NCI-H82 treated with DMSO at 0.1 percent for 48 hours (cell line): ENCODE results near the gene TCP11.

Experiments
- DNase-seq: peaks from one replicate; lab custom pipeline; 2025; ENCODE audit not compliant: unreplicated experiment; lab: John Stamatoyannopoulos, UW

TCP11 gene

DNA sequence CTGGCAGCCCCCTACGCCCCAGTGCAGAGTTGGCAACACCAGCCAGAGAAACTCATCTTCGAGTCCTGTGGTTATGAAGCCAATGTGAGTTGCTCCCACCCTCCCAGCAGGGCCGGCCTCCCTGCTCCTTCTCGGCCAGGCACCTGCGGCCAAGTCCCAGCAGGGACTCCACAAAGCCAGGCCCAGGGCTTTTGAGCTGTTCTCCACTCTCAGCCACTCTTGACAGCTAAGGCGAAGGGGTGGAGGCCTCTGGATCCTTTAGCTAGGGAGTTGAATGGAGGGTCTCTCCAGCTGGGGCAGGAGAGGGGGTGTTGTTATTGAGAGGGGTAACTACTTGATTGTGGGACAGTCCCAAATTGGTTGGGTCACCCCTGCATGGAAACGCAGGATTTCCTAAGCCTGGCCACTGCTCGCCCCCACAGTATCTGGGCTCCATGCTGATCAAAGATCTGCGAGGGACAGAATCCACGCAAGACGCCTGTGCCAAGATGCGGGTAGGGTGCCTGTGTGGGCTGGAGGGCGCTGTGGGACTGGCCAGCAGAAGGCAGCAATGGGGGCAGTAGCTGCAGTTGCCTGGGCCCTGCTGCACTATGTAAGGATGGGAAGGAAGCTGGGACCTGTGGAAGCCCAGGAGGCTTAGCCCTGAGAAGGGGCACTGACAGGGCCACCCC is 58.3 kb downstream of the TCP11 start:
- no peak for DNase-seq

DNA sequence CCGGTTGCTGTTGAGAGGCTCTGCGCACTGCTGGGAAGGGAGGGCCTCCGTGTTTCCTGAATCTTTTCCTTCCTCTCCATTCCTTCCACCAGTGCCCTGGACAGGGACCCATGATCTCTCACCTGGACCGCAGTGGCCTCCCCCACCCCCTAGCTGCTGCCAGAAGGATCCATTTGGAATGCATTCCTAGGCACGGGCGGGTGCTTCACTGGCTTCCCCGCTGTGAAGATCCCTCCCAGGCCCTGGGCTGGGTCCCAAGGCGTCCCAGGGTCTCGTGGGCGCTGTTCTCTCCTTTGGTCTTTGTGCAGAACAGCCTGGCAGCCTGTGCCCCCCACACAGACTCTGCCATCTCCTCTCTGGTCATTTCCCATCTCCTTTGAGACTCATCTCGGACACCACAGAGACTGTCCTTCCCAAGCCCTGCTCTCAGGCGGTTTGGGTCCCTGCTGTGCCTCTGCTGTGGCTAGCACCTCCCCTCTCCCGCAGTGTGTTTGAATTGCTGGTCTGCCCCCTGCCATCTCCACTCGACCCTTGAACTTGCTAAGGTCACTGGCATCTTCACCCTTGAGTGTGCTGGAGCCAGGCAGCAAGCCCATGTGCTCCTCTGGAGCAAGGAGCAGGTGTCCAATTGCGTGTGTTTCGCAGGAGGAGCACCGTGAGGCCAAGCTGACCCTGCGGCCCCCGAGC is 59.0 kb downstream of the TCP11 start:
- DNase-seq: no peak

DNA sequence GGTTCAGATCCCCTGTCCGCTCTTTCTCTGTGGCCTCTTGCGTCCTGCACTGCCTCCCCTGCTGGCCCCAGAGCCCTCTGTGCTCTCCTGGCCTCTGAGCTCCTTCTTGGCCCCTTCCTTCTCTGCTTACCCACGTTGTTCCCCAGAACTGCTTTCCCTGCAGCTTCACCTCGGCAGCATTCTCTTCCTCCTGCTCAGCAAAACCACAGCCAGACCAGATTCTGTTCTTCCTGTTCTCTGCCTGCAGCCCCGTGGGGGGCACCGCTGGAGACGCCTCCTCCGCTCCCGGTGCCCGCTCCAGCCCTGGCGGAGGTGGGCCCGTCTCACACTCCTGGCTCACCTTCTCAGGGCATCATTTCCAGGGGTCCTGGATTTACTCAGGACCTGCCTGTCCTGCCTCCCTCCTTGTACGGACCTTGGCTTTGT is 59.7 kb downstream of the TCP11 start:
- no peak for DNase-seq

DNA sequence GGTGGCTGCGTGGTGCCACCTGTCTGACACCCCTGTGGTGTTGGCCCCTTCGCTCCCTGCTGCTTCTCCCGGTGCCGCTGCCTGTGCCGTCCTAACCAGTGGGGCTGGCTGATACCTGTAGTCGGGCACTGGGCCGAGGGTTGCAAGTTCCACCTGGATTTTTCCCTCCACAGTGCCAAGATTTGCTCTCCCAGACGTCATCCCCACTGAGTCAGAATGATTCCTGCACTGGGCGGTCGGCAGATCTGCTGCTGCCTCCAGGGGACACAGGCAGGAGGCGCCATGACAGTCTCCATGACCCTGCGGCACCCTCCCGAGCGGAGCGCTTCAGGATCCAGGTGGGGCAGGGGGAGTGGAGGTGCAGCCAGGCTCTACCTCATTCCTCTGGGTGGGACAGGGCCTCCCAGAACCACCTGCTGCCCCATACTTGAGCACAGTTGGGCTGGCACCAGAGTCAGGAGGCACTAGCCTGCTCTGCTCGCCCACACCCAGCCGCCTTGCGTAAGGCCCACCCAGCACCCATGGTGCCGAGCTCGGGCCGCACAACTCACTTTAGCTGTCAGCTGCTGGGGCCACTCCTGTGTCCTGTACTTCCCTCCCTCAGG is 60.2 kb downstream of the TCP11 start:
- no peak for DNase-seq

DNA sequence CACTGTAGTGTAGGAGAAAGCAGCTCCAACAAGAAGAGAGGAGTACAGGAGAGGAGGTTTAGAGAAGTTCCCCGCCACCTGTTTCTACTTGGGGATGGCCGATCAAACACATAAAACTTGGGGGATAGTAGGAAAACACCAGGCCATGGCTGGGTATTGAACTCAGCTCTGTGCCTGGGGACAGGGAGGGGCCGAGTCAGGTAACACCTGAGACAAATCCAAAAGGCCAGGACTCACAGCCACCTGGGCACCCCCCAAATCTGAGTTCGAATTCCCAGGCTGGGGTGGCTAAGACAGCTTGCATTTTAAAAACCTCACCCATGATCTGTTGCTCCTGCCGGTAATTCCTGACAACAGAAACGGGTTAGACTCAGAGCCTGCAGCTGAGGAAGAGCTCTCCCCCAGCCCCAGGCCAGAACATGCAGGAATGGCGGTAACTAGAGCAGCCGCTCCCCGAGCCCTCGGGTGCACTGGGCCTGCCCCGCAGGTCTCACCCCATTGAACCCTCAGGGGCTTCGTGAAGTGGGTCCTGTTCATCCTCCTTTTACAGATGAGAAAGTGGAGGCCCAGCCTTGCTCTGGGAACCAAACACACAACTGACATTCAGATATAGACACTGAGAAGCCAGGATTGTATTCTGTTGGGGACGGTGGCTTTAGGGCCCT is 61.0 kb downstream of the TCP11 start:
- DNase-seq: no peak

DNA sequence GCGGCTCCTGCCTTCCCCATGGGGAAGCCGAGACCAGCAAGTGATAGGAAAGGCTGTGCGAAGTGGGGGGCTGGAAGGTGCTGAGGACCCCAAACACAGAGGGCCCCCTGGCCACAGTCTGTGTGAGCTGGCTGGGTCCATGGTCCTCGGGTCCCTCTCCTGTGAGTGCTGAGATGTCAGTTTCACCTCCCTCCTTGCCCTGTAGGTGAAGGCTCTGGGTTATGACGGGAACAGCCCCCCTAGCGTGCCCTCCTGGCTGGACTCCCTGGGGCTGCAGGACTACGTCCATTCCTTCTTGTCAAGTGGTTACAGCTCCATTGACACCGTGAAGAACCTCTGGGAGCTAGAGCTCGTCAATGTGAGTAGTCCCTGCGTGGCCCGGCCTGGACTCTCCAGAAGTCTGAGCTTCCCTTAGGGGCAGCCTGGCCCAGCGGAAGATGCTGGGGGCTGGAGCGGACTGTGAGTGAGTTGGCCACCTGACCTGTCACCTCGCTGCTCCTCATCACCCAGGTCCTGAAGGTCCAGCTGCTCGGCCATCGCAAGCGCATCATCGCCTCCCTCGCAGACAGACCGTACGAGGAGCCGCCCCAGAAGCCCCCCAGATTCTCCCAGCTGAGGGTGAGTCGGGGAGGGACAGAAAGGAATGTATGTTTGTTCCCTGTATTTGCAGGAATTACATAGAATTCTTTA is 61.7 kb downstream of the TCP11 start:
- no peak for DNase-seq

DNA sequence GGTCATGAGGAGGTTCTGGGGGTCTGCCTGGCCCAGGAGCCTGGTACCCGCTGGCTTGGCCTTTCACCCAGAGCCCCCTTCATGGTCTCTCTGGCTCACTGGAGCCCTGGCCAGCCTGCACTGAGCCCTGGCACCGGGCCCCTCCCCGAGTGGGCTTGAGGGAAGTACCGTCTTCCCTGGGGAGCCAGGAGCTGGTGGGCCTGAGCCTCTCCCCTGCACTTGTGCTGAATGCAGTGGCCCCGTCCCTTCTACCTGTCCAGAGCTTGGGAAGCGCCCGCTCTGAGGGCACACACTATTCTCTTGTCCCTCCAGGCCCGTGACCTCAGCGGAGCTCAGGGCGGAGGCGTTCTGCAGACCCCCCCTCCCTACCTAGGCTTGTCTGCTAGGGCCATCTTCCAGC is 62.2 kb downstream of the TCP11 start:
- DNase-seq: no peak

DNA sequence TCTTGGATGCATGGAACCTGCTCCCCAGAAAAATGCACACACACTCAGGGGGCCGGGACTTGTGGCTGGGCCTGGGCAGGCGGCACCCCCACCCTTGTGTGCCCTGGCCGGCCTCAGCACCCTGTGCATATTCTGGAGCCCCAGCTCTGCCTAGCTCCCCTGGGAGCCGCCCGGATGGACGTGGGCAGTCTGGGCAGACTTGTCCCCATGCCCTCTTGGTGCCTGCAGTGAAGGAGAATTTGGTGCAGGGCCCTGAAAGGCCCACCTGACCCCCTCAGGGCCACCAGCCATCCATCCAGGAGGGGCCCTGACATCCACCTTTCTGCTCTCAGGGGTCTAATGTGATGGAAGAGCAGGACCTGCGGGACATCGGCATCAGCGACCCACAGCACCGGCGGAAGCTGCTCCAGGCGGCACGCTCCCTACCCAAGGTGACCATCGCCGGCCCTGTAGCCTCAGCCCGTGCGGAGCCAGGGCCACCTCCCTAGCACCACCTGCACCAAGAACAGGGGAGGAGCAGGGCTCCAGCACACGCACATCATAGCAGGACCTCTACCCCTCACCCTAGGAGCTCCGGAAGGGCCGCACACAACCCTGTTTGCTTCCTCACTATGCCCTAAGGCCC is 62.8 kb downstream of the TCP11 start:
- DNase-seq: no peak

DNA sequence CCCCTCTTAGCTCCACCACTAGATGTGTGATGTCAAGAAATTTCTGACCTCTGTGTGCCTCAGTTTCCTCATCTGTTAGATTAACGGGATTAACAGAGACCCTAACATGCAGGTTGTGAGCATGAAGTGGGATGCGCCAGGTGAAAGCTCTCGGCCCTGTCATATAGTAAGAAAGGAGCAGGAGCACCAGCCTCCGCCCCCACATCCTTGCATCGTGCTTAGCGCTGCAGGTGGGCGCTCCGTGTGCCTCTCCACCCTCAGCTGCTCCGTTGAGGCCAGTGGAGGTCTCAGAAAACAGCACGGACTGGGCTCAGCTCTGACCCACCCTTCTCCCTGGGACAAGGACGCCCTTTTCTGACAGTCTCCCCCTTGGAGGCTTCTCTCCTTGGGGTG is 63.4 kb downstream of the TCP11 start:
- no peak for DNase-seq

DNA sequence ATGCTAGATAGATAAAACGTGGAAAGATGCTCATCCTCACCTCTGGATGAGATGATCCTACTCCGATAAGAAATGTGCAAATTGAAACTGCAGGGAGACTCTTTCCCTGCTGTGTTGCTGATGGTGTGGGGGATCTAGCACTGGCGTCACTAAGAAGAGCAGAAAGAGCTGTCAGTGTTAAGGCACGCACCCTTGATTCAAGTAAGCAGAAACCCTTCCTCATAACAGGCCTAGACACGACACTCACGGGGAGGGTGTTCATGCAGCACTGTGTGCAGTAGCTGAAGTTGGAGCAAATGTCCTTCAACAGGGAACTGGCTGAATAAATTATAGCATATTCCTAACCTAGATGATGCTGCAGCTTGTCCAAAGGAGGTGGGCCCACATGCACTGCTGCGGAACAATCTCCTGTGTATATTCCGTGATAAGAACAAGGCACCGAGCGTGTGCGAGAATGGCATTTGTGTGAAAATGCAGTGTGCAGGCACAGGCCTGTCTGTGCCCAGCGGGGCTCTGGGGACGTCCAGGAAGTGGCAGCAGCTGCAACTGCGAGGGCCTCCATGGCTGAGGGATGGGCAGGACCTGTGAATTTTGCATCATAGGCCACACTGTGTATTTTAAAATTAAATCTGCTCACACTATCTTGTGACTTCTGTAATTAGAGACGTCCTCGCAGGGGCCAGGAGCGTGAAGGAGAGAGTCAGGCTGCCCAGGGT is 64.0 kb downstream of the TCP11 start:
- DNase-seq: no peak

DNA sequence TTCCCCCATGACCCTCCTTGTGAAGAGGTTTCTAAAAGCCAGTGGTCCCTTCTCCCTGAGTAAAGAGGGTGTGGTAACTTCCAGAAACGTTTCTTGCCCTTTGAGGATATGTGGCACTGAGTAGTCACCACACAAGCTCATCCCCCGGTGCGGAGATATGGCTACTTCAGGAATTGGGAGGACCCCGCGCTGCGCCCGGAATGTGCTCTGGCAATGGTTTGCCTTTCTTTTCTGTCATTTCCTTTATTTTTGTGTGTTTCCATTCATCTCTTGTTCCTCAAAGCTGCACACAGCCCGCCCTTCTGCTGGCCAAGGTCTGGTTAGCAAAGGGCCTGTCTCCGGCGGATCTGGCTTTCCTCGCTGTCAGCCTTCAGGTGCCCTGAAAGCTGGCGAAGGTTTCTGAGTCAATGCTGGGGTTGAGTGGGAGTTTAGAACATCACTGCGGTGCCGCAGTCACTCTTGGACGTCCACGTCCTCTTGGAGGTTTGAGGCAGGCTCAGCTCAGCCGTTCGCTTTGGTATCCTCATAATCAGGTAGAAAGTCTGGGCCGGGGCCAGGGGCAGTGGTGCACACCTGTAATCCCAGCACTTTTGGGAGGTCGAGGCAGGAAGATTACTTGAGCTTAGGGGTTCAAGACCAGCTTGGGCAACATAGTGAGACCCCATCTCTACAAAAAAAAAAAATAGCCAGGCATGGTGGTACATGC is 67.2 kb downstream of the TCP11 start:
- DNase-seq: no peak

DNA sequence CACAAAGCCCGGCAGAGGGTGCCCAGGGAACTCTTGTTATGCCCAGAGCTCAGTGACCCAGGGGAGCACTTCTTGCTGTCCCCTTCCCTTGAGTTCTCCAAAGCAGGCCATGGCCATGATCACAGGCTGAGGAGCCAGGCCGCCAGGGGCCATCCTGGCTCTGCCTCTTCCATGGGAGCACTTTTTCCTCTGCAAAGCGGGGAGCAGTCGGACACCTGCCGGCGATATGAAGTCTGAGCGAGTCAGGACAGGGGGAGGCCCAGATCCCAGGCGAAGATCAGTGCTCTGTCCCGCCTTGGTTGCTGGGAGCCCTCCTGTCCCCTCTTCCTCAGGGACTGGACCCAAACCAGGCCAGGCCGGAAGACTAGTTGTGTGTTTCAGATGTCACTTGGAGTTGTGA is 67.9 kb downstream of the TCP11 start:
- no peak for DNase-seq

DNA sequence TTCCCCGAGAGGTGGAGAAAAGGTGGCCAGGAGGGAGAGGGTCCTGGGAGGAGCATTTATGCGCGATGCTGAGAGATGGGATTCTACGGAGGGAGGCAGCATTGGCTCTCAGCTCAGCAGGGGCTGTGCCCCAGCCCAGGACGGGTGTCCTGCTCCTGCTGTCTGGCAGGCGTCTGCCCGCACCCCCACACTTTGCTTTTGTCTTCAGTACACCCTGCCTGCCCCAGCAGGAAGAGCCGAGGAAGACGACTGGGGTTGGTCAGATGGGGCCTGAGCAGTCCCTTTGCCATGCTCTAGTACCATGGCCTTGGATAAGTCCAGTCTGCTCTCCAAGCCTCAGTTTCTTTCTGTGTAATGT is 68.5 kb downstream of the TCP11 start:
- DNase-seq: no peak

DNA sequence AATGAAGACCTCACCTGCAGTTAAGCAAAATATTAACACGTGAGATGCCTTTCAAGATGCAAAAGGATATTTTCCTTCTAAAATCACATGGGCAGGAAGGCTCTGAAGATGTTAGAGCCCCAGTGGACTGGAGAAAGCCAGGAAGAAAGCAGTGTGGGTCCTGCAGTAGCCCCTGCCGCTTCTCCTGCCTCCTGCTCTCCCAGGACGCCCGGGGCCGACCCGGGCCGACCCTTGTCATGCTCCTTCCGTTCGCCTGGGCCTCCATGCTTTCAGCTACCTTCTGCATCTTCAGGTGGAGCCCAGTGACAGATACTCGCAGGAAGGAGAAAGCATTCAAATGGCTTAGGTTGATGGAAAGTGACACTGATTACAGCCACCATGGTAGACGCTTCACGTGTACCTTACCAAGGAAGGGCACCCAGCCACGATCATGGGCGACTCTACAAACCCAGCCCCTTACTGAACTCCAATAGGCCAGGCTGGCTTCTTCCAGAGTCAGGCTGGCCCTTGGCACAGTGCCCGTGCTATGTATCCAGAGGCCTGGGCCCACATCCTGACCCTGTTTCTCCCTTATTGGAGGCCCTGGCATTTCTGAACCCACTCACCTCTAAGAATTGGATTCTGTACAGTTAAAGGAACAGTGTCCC is 69.0 kb downstream of the TCP11 start:
- DNase-seq: no peak

DNA sequence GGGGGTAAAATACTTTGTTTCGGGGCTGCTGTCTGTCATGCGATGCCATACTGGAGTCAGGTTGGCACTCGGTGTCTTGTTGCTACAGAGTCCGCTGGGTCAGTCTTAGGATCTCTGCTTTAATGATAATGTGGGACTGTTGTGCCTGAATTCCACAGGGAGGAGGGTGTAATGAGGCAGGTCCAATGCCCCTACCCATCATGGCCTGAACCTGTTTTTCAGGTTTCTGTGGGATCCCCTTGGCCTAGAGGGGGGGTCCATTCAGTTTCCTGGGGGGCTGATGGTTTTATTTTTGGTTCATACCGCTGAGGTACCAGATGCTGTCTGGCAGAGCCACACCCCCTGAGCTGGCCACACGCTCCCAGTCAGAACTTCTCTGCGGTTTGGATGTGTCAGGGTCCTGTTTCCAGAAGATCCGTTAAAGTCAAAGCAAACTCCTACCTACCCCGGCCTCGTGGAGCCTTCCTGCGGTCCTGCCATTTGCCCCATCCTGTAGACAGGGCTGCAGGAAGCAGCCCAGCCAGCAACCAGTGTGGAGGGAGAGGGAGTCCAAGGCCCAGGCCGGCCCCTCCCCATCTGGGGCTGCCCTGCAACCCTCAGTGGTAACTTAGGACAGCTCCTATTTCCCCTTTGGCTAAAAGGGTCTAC is 69.7 kb downstream of the TCP11 start:
- no peak for DNase-seq

DNA sequence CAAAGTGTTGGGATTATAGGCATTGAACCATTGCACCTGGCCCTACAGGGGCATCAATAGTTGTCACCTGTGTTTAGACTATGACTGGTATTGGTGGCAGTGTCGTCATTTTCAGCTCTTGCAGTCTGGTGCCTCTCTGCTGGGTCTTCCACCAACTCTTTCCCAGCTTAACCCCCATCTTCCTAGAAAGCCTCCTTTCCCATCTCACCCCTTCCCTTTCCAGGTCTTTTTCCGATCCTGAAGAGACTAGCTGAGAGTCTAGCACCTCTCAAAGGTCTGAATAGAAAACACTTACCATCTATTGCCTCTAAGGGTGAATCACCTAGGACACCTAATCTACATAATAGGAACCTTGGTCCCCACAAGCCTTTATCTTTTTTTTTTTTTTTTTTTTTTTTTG is 71.0 kb downstream of the TCP11 start:
- DNase-seq: no peak

DNA sequence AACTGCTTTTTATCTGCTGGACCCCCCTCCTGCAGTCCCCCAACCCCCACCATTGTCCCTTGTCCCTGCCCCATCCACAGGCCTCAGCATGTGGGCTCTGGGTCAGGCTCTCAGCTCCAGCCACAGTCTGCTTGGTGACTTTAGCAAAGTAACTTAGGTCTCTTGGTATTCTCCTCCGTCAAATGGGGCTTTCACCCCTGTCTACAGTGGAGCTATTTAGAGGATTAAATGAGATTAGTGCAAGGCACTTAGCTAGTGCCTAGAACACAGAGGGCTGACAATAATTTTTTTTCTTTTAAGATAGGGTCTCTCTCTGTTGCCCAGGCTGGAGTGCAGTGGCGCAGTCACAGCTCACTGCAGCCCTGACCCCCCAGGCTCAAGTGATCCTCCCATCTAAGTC is 71.9 kb downstream of the TCP11 start:
- peak; percentile 60 for DNase-seq

DNA sequence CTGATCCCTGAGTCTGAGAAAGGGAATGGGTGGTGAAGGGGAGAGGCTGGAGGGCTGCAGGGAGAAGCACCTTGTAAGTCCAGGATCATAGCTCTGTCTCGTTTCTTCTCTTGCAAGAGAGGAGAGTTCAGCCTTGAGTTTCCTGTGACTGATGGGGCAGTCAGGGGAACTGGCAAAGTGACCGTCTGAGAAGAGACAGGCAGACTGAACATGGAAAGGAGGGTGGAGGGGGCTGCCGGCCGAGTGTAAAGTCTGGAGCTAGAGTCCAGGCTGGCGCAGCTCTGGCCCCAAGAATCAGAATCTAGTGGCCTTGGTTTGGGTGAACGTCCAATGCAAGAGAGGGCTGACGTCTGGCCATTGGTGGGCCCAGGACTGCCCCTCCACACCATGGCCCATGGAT is 72.5 kb downstream of the TCP11 start:
- no peak for DNase-seq

DNA sequence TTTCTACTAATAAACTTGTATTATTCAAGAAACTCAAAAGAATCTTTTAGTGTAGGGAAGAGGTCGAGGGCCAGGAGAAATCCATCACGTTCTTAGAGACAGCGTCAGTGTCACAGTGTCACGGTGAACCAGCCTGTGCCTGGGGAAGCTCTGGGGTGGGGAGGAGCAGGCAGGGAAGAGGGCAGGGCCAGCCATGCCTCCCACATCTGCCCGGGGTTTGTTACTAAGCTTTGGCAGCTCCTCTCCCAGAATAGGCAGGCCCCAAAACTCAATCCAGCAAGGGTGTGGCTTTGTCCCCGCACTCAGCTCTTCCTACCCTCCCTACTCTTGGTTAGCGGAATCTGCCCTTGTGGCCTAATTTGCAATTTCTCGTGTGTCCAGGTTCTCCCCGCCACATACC is 72.9 kb downstream of the TCP11 start:
- DNase-seq: no peak
